Cardiac septum (tissue), 1 donor: ENCODE measurements around the gene STAM. TPM values are rescaled to one million over a fixed set of nuclear protein-coding genes. Genes with fewer than 3 reads are reported as not detected.

Source experiments
- DNase-seq: peaks from one replicate; pipeline ENCODE4 v3.0.0-alpha.2; 2020; ENCODE audit warnings: low spot score
- intact Hi-C: fragments of 100-400 bp; cut with DNase I; formaldehyde crosslinking; loops from one replicate; pipeline ENCODE4 v1.14.0; 2022
- total RNA-seq: library from RNA; stranded (reverse); fragmentation: NEBNext Ultra II Directional; extraction: Animal tissue kit (Norgen Biotek cat#: 25700); gene quantifications from one replicate; pipeline ENCODE4 v1.2.1, GENCODE V29; 2021
- donor health status: DM: no; HTN: no; CAD: no.

Gene STAM
- total RNA-seq, 1 donor from 2014 or later, result 40.8 TPM

GRCh38 chr10:17747883-17748550 lies 104.1 kb downstream of the STAM start:
- intact Hi-C loops, result no loop called here
- no peak for DNase-seq

- DNase-seq, result no peak
- intact Hi-C loops, result no loop called here
Observed at GRCh38 chr10:17749890-17750289, 105.9 kb downstream of the STAM start.

- no peak for DNase-seq
- intact Hi-C loops, result no loop called here
Observed at GRCh38 chr10:17751781-17752445, 108.0 kb downstream of the STAM start, which contains the start of gene TMEM236. TMEM236 (plus strand) TSS chr10:17752201; CDS start chr10:17752296, 95 bp downstream.

GRCh38 chr10:17756557-17757217 lies 112.7 kb downstream of the STAM start:
- no peak for DNase-seq
- intact Hi-C loops, result no loop called here

GRCh38 chr10:17758200-17758599 lies 114.2 kb downstream of the STAM start:
- DNase-seq, result no peak
- intact Hi-C loops, result no loop called here

- intact Hi-C loops, result no loop called here
- DNase-seq, result no peak
Observed at GRCh38 chr10:17758896-17759295, 114.9 kb downstream of the STAM start.

GRCh38 chr10:17764142-17764541 lies 120.2 kb downstream of the STAM start:
- intact Hi-C loops, result no loop called here
- no peak for DNase-seq

- no peak for DNase-seq
- intact Hi-C loops, result no loop called here
Observed at GRCh38 chr10:17765602-17766001, 121.7 kb downstream of the STAM start.

Other genes with a start within 250 kb of the STAM start
- gene ST8SIA6, start 189.6 kb upstream of the STAM start, total RNA-seq, result 6.9 TPM
- 213 TPM for gene HACD1, start 26.8 kb upstream of the STAM start, total RNA-seq
- 0.54 TPM for gene TMEM236, start 108.0 kb downstream of the STAM start, total RNA-seq
- gene MRC1, start 165.2 kb downstream of the STAM start, total RNA-seq, result 6.3 TPM